Measurements from ENCODE around the gene RSL24D1. TPM values are rescaled to one million over a fixed set of nuclear protein-coding genes. Genes with fewer than 3 reads are reported as not detected.

RSL24D1 gene
- total RNA-seq (2016; rRNA removed; fragmentation: Illumina TruSeq; extraction: Trizol) (100.0 and 153 TPM in 2 replicates), polyA plus RNA-seq (2011; rRNA removed) (43.0 and 58.8 TPM in 2 replicates), polyA minus RNA-seq (2011; rRNA and poly(A)+ RNA removed; ENCODE audit: low replicate concordance) (9.3 and 18.4 TPM in 2 replicates), Bru-seq, nascent RNA (percentile 96 among the genes with signal in this experiment), BruChase-seq, experiment 1, labeled RNA remaining after a 6-hour chase (percentile 98 among the genes with signal in this experiment), BruChase-seq, experiment 2, labeled RNA remaining after a 2-hour chase (percentile 95 among the genes with signal in this experiment)
- total RNA-seq (2016; cell fraction: cytosol; rRNA removed; fragmentation: Illumina TruSeq; extraction: Trizol; ENCODE audit: low read depth), result 44.2 and 54.5 TPM in 2 replicates
- 100 and 163 TPM in 2 replicates for total RNA-seq (2016; cell fraction: insoluble cytoplasmic fraction; rRNA removed; fragmentation: Illumina TruSeq; extraction: Trizol)
- 83.0 and 101 TPM in 2 replicates for total RNA-seq (2016; cell fraction: membrane; rRNA removed; fragmentation: Illumina TruSeq; extraction: Trizol)
- 54.6 and 54.9 TPM in 2 replicates for total RNA-seq (2016; cell fraction: nucleus; rRNA removed; fragmentation: Illumina TruSeq; extraction: Trizol)
- polyA plus RNA-seq (2011; cell fraction: cytosol; rRNA removed), result 19.6 and 32.8 TPM in 2 replicates
- polyA plus RNA-seq (2011; cell fraction: nucleus; rRNA removed), result 7.7 and 13.5 TPM in 2 replicates
- polyA plus RNA-seq (2012), result 125 and 131 TPM in 2 replicates
- polyA plus RNA-seq (2016; cell fraction: cytosol; fragmentation: Illumina TruSeq; extraction: Trizol; ENCODE audit: low read depth), result 43.0 and 46.1 TPM in 2 replicates
- polyA plus RNA-seq (2016; cell fraction: insoluble cytoplasmic fraction; fragmentation: Illumina TruSeq; extraction: Trizol; ENCODE audit: low read depth), result 151 and 165 TPM in 2 replicates
- 70.7 and 77.2 TPM in 2 replicates for polyA plus RNA-seq (2016; cell fraction: membrane; fragmentation: Illumina TruSeq; extraction: Trizol; ENCODE audit: low read depth)
- 62.7 and 62.9 TPM in 2 replicates for polyA plus RNA-seq (2016; cell fraction: nucleus; fragmentation: Illumina TruSeq; extraction: Trizol; ENCODE audit: insufficient read depth, low read depth)
- 26.4 and 32.4 TPM in 2 replicates for polyA minus RNA-seq (2011; cell fraction: cytosol; rRNA and poly(A)+ RNA removed)
- polyA minus RNA-seq (2011; cell fraction: nucleus; rRNA and poly(A)+ RNA removed), result 63.2 and 70.6 TPM in 2 replicates
- long read RNA-seq, experiment 1, transcript RSL24D1-201 (6 exons, 2,015 nt), result major isoform, 223 of 254 reads
- long read RNA-seq, experiment 1, partial matches to known transcripts, result 24 of 254 reads
- long read RNA-seq, experiment 1, other reads (novel, unspliced or antisense), result 7 of 254 reads
- long read RNA-seq, experiment 2, transcript RSL24D1-201 (6 exons, 2,015 nt), result major isoform, 181 of 457 reads
- long read RNA-seq, experiment 2, partial matches to known transcripts, result 29 of 457 reads
- long read RNA-seq, experiment 2, other reads (novel, unspliced or antisense), result 247 of 457 reads

GRCh38 chr15:55196458-55197361 lies at the start of gene RSL24D1:
RSL24D1 (minus strand) TSS chr15:55196941; CDS start chr15:55196890, 51 bp downstream.
- peak within 1 kb of the TSS; percentile 92 for H3K4me2 ChIP-seq (ENCODE audit: low read depth, low read length)
- H3K27ac ChIP-seq (ENCODE audit: extremely low read length, insufficient read depth, low read length), result peak within 1 kb of the TSS; percentile 89
- peak; percentile 99 for FAIRE-seq
- H3K36me3 ChIP-seq (replicated peaks in 1 of 2; ENCODE audit: control insufficient read depth in 1 of 2, insufficient read depth in 2 of 2, low read length in 2 of 2), result peaks cover 2 to 4% of the 10 kb centered on the region in 2 experiments; a peak in 4 of 5 replicates
- WGBS (ENCODE audit: low lambda C conversion rate), result under 1% methylated on average over 30 of the region's 62 CpGs
- H3K4me1 ChIP-seq (ENCODE audit: insufficient read depth, low read length), result peaks cover 36% of the 10 kb centered on the region
- H3K79me2 ChIP-seq (ENCODE audit: insufficient read depth, low read length), result peaks cover 51% of the 10 kb centered on the region
- intact Hi-C loops (cut with micrococcal nuclease; ENCODE audit: unreplicated experiment), result loop anchor here (2.0 kb wide), 1 partner anchor 20 kb away; no protein-coding TSS in a partner anchor
- ChIA-PET CTCF (ENCODE audit: low intra/inter-chr PET ratio, low total read pairs) (no interaction called here), POLR2A (interaction anchor here (0.8 to 2.0 kb wide), 9 partner anchors 9 to 211 kb away, joined by 3 to 11 read pairs (median 4); partner anchors contain the start of genes CCPG1, PIERCE2, PIGB and PIGBOS1)
- peaks cover 33% of the 10 kb centered on the region for H4K20me1 ChIP-seq (ENCODE audit: insufficient read depth, low read length)
- no peaks in the 10 kb centered on the region; a peak in 1 of 5 replicates for H3K27me3 ChIP-seq (ENCODE audit: control insufficient read depth in 1 of 2, insufficient read depth in 2 of 2, low read length in 2 of 2)
- no peaks in the 10 kb centered on the region for H3K9me3 ChIP-seq (ENCODE audit: low read length)
- H3K4me3 ChIP-seq (replicated peaks in 1 of 3; ENCODE audit: insufficient read depth in 1 of 3, low read depth in 2 of 3, low read length in 3 of 3), result peak within 1 kb of the TSS; percentile 66 to 91 (median 85)
- DNase-seq (ENCODE audit: low spot score), result peak; percentile 98
- H3K9ac ChIP-seq (ENCODE audit: insufficient read depth, low read depth, low read length), result peak within 1 kb of the TSS; percentile 97
- H2AFZ ChIP-seq (ENCODE audit: low read length), result peak within 1 kb of the TSS; percentile 92
- peak; percentile 99 for ATAC-seq
- TSS peak; percentile 75 for BruUV-seq (replicated peaks)
- in situ Hi-C loops (cut with HindIII; ENCODE audit: extremely low pct_ligation_motif_present, low pct_unique_long_range_greater_than_20kb), result no loop called here
- TF ChIP-seq SOX5 (CRISPR knock-in tag; IDR thresholded peaks at IDR 0.05; ENCODE audit: borderline replicate concordance) (peak; percentile 23; the same call in 1 of the 2 replicates), ZBTB37 (CRISPR knock-in tag; IDR thresholded peaks at IDR 0.05) (no peak), SOX13 (IDR thresholded peaks at IDR 0.05) (no peak), SOX13 (CRISPR knock-in tag; conservative IDR thresholded peaks at IDR 0.05 in 1 of 2, IDR thresholded peaks at IDR 0.05 in 1 of 2) (no peak), FOXO1 (CRISPR knock-in tag; IDR thresholded peaks at IDR 0.05) (no peak), ELF1 (CRISPR knock-in tag; IDR thresholded peaks at IDR 0.05) (peak; percentile 94), ZNF83 (CRISPR knock-in tag; IDR thresholded peaks at IDR 0.05; ENCODE audit: borderline replicate concordance) (no peak), ZNF382 (CRISPR knock-in tag; IDR thresholded peaks at IDR 0.05; ENCODE audit: borderline replicate concordance) (no peak), ZIK1 (CRISPR knock-in tag; IDR thresholded peaks at IDR 0.05; ENCODE audit: borderline replicate concordance, low read depth) (peak; percentile 40; the same call in 1 of the 2 replicates), TARDBP (CRISPR knock-in tag; IDR thresholded peaks at IDR 0.05) (peak; percentile 67; the same call in 1 of the 2 replicates), TBL1XR1 (IDR thresholded peaks at IDR 0.05; ENCODE audit: borderline replicate concordance, low read length, partially characterized antibody) (peak; percentile 47), SRSF4 (IDR thresholded peaks at IDR 0.05; ENCODE audit: low read depth, low read length, poor library complexity, severe bottlenecking) (no peak), UBTF (CRISPR knock-in tag; IDR thresholded peaks at IDR 0.05) (peak; percentile 76)

Measured in HepG2 (cell line).